Pancreas (tissue), 10 donors: ENCODE results near the gene IGLON5. TPM values are rescaled to one million over a fixed set of nuclear protein-coding genes. Genes with fewer than 3 reads are reported as not detected.

Experiments used
- ATAC-seq, 4 donors: fragments of 200-7000 bp; cut with Tn5 transposase; one replicate each; pipeline versions ENCODE4 v1.8.0 to v1.9.1; 2020; ENCODE audit warnings: mild to moderate bottlenecking in 4 of 4, moderate library complexity in 4 of 4
- DNase-seq, 6 donors: peaks; one replicate each; pipeline ENCODE4 v3.0.0-alpha.2; 2020
- FAIRE-seq: peaks from 2 replicates; lab custom pipeline; 2012; peaks lifted over from hg19 to GRCh38; lab: Jason Lieb, UNC
- H3K27ac ChIP-seq, 4 donors: fragments of 200-600 bp; sonication (generic); 1 replicate in 3 of 4; 2 replicates in 1 of 4; pipeline versions ENCODE4 v1.5.0 to v1.8.0; 2020
- H3K27me3 ChIP-seq, 4 donors: fragments of 200-600 bp; one replicate each; pipeline ENCODE4 v1.8.0; 2021
- H3K36me3 ChIP-seq, 3 donors: fragments of 200-600 bp; sonication (generic) in 1 of 3; one replicate each; pipeline versions ENCODE4 v1.5.0 to v1.8.0; 2020 to 2021
- H3K4me1 ChIP-seq, 3 donors: fragments of 200-600 bp; one replicate each; pipeline ENCODE4 v1.8.0; 2021
- H3K4me3 ChIP-seq, 4 donors: fragments of 200-600 bp; sonication (generic) in 2 of 4; one replicate each; pipeline versions ENCODE4 v1.5.0 to v1.8.0; 2020 to 2021
- H3K9me3 ChIP-seq, 4 donors: fragments of 200-600 bp; one replicate each; pipeline ENCODE4 v1.8.0; 2021
- WGBS, 2 donors: extraction: QIAGEN DNeasy Blood & Tissue Kit; methylation state at CpG; one replicate each; pipeline ENCODE4 v1.1.7; 2013; 5-methylcytosine and 5-hydroxymethylcytosine counted together
- intact Hi-C, 3 donors: fragments of 100-400 bp; cut with DNase I; formaldehyde crosslinking; loops; one replicate each; pipeline versions ENCODE4 v1.11.1 to v1.14.2; 2022
- polyA plus RNA-seq, 2 donors: library from polyadenylated mRNA; stranded (reverse); fragments of 200-250 nt; gene quantifications; one replicate each; pipeline ENCODE4 v1.2.3, GENCODE V29; 2013
- total RNA-seq, 6 donors: library from RNA; stranded (reverse); fragmentation: NEBNext Ultra II Directional in 4 of 6; extraction: Animal tissue kit (Norgen Biotek cat#: 25700) in 4 of 6; gene quantifications; one replicate each; pipeline versions ENCODE4 v1.2.1 to v1.2.4, GENCODE V29; 2021 to 2023
- TF ChIP-seq, protein P1 (sequence below), 4 donors: fragments of 200-600 bp; sonication (generic) in 3 of 4; IDR thresholded peaks; one replicate each; pipeline versions ENCODE4 v1.5.0 to v1.8.0; 2021; ENCODE audit warnings: antibody characterized with exemption in 4 of 4
- donor health status: healthy with polysubstance abuse.
- donor health status: DM: no; HTN: no; CAD: no; lungs with moderate emphysema.
- donor health status: DM: no; HTN: no; CAD: no.
- donor health status: control.
- donor health status: control.
- donor health status: Bipolar disorder and iron deficiency.
- donor health status: DM: yes; HTN: yes; CAD: no.
- donor health status: DM: no; HTN: no; CAD: no.
- donor health status: DM: no; HTN: no; CAD: no.
- donor health status: DM: yes; HTN: yes; CAD: no.

The IGLON5 gene
- total and polyA plus RNA-seq, 8 donors: 0.06 to 0.09 (median 0.07) TPM; not detected in 4

DNA sequence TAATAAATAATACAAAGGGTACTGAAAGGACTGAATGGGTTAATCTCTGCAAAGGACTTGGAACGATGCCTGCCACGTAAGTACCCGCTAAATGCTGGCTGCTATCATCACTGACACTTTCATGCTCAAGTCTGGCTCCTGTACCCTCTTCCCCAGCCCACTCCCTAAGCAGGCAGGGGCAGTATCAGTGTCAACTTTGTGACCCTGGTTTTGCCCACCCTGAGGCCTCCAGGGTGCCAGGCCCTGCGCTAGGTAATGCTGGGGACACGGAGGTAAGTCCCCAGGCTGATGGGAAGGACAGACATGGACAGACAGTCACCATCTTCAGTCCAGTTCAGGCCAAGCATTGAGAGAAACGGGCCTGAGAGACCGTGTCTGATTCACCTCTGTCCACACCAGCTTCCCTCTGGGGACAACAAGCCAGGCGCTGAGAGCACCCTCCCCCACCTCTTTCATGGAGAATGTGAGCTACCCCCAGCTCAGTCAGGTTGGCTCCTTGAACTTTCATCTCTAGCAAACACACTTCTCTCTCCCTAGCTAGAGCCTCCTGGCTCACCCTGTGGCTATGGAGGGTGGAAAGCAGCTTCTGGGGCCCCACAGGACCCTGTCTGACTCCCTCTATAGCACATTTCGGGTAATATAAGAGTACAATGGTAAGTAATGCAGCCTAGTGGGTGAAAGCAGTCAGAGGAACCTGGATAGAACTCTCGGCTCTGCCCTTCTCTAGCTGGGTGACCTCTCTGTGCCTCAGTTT lies 53.9 kb downstream of the IGLON5 start:
- WGBS, 2 donors: 6 to 11% methylated on average over 10 of the region's 10 CpGs
- TF ChIP-seq, protein P1, sequence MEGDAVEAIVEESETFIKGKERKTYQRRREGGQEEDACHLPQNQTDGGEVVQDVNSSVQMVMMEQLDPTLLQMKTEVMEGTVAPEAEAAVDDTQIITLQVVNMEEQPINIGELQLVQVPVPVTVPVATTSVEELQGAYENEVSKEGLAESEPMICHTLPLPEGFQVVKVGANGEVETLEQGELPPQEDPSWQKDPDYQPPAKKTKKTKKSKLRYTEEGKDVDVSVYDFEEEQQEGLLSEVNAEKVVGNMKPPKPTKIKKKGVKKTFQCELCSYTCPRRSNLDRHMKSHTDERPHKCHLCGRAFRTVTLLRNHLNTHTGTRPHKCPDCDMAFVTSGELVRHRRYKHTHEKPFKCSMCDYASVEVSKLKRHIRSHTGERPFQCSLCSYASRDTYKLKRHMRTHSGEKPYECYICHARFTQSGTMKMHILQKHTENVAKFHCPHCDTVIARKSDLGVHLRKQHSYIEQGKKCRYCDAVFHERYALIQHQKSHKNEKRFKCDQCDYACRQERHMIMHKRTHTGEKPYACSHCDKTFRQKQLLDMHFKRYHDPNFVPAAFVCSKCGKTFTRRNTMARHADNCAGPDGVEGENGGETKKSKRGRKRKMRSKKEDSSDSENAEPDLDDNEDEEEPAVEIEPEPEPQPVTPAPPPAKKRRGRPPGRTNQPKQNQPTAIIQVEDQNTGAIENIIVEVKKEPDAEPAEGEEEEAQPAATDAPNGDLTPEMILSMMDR (IDR thresholded peaks at IDR 0.05): no peak
- intact Hi-C loops: no loop called here
- peak in 3 of 4 donors; percentile 0 to 3 (median 2) for ATAC-seq
- no peak for FAIRE-seq
- DNase-seq: peak in 2 of 6 donors; percentile 30 to 41
- Histone ChIP-seq H3K4me1 (peaks cover 3 to 6% (median 5%) of the 10 kb centered on the region in 3 donors), H3K9me3 (no peaks in the 10 kb centered on the region), H3K27ac (peak overlapping the region; percentile 93 to 97 (median 96)), H3K4me3 (peak overlapping the region; percentile 48 to 81 (median 59)), H3K27me3 (no peaks in the 10 kb centered on the region), H3K36me3 (no peaks in the 10 kb centered on the region)

GRCh38 chr19:51365965-51366388 lies 54.5 kb downstream of the IGLON5 start, which contains the start of gene ETFB:
ETFB (minus strand) TSS chr19:51366388; CDS start chr19:51366326, 62 bp downstream.
- intact Hi-C loops: no loop called here
- 0 to 1% methylated on average over 27 of the region's 27 CpGs for WGBS, 2 donors
- TF ChIP-seq, protein P1 (IDR thresholded peaks at IDR 0.05): no peak
- Histone ChIP-seq H3K36me3 (no peaks in the 10 kb centered on the region), H3K4me3 (peak within 1 kb of the TSS; percentile 48 to 81 (median 59)), H3K4me1 (peaks cover 3 to 6% (median 5%) of the 10 kb centered on the region in 3 donors), H3K27me3 (no peaks in the 10 kb centered on the region), H3K27ac (peak within 1 kb of the TSS; percentile 93 to 97 (median 96)), H3K9me3 (no peaks in the 10 kb centered on the region)
- DNase-seq: no peak
- FAIRE-seq: no peak
- ATAC-seq: no peak

- intact Hi-C loops: no loop called here
Measured at GRCh38 chr19:51366389-51367254, 55.2 kb downstream of the IGLON5 start.

GRCh38 chr19:51367255-51367564 lies 55.8 kb downstream of the IGLON5 start:
- Histone ChIP-seq H3K4me3 (peak overlapping the region; percentile 48 to 81 (median 59)), H3K27me3 (no peaks in the 10 kb centered on the region), H3K27ac (peak overlapping the region; percentile 93 to 97 (median 96)), H3K9me3 (no peaks in the 10 kb centered on the region), H3K4me1 (peaks cover 3 to 6% (median 5%) of the 10 kb centered on the region in 3 donors), H3K36me3 (no peaks in the 10 kb centered on the region)
- peak in 3 of 6 donors; percentile 63 to 84 (median 67) for DNase-seq
- ATAC-seq: peak in 3 of 4 donors; percentile 0
- FAIRE-seq: no peak
- TF ChIP-seq, protein P1 (IDR thresholded peaks at IDR 0.05): no peak
- 0% methylated on average over 10 to 15 of the region's 15 CpGs for WGBS, 2 donors
- intact Hi-C loops: no loop called here

More at GRCh38 chr19:51366389-51367254, 55.2 kb downstream of the IGLON5 start:
- 0 to 1% methylated on average over 53 to 54 of the region's 54 CpGs for WGBS, 2 donors
- Histone ChIP-seq H3K36me3 (no peaks in the 10 kb centered on the region), H3K9me3 (no peaks in the 10 kb centered on the region), H3K27me3 (no peaks in the 10 kb centered on the region), H3K4me1 (peaks cover 3 to 6% (median 5%) of the 10 kb centered on the region in 3 donors), H3K4me3 (peak overlapping the region; percentile 48 to 81 (median 59)), H3K27ac (peak overlapping the region; percentile 93 to 97 (median 96))
- FAIRE-seq: no peak
- TF ChIP-seq, protein P1 (IDR thresholded peaks at IDR 0.05): no peak
- DNase-seq: peak; percentile 92 to 99 (median 98)
- peak; percentile 80 to 88 (median 84) for ATAC-seq
